WERI-Rb-1 (cell line): Measurements from ENCODE around the gene ARTN.

Source experiments
- DNase-seq: peaks from one replicate; pipeline ENCODE4 v3.0.0-alpha.2; 2020
- H3K27ac ChIP-seq: fragments of 250-450 bp; sonication (Bioruptor Pico); 2 replicates; pipeline ENCODE4 v1.5.1; 2020; ENCODE audit warnings: mild to moderate bottlenecking, moderate library complexity
- H3K27me3 ChIP-seq: fragments of 250-450 bp; sonication (Bioruptor Pico); 2 replicates; pipeline ENCODE4 v1.5.1; 2021; ENCODE audit warnings: mild to moderate bottlenecking, low read depth, moderate library complexity; ENCODE audit not compliant: insufficient read depth, severe bottlenecking
- H3K36me3 ChIP-seq: fragments of 250-450 bp; sonication (Bioruptor Pico); 2 replicates; pipeline ENCODE4 v1.5.1; 2020; ENCODE audit warnings: mild to moderate bottlenecking, moderate library complexity
- H3K4me3 ChIP-seq: 2 replicates; pipeline ENCODE4 v1.5.1; 2011; ENCODE audit warnings: low read depth, mild to moderate bottlenecking, control low read depth, low read length
- H3K9me3 ChIP-seq: fragments of 250-450 bp; sonication (Bioruptor Pico); 2 replicates; pipeline ENCODE4 v1.5.1; 2021; ENCODE audit warnings: mild to moderate bottlenecking, moderate library complexity; ENCODE audit not compliant: severe bottlenecking
- CTCF ChIP-seq: IDR thresholded peaks from 2 replicates; pipeline ENCODE4 v1.5.1; 2011; ENCODE audit warnings: low read depth, mild to moderate bottlenecking, control low read depth, inconsistent platforms, low read length

ARTN gene

GRCh38 chr1:43933386-43934100, at the start of gene ARTN:
TSS of gene ARTN (plus strand) at chr1:43933801. CDS start at chr1:43935657, 1,856 bp downstream.
- DNase-seq, result no peak
- Histone ChIP-seq H3K4me3 (no peak within 1 kb of the TSS), H3K27me3 (no peaks in the 10 kb centered on the region), H3K27ac (no peak within 1 kb of the TSS), H3K36me3 (no peaks in the 10 kb centered on the region), H3K9me3 (no peaks in the 10 kb centered on the region)
- no peak for TF ChIP-seq CTCF

- DNase-seq, result no peak
- no peak for TF ChIP-seq CTCF
Measured at GRCh38 chr1:43885279-43885801, 48.3 kb upstream of the ARTN start.

GRCh38 chr1:43887748-43888147, 45.9 kb upstream of the ARTN start:
- Histone ChIP-seq H3K27ac (no peak overlapping the region), H3K9me3 (no peaks in the 10 kb centered on the region), H3K27me3 (no peaks in the 10 kb centered on the region), H3K36me3 (no peaks in the 10 kb centered on the region), H3K4me3 (no peak overlapping the region)
- DNase-seq, result no peak
- no peak for TF ChIP-seq CTCF

More at GRCh38 chr1:43885279-43885801, 48.3 kb upstream of the ARTN start:
- Histone ChIP-seq H3K36me3 (no peaks in the 10 kb centered on the region), H3K9me3 (no peaks in the 10 kb centered on the region), H3K4me3 (no peak overlapping the region), H3K27me3 (no peaks in the 10 kb centered on the region), H3K27ac (no peak overlapping the region)

GRCh38 chr1:43890815-43891214, 42.8 kb upstream of the ARTN start:
- Histone ChIP-seq H3K4me3 (no peak overlapping the region), H3K27ac (no peak overlapping the region), H3K36me3 (no peaks in the 10 kb centered on the region), H3K27me3 (no peaks in the 10 kb centered on the region), H3K9me3 (no peaks in the 10 kb centered on the region)
- DNase-seq, result no peak
- TF ChIP-seq CTCF, result no peak

GRCh38 chr1:43893006-43893405, 40.6 kb upstream of the ARTN start:
- no peak for DNase-seq
- no peak for TF ChIP-seq CTCF
- H3K27me3 ChIP-seq, result no peaks in the 10 kb centered on the region

More at GRCh38 chr1:43893006-43893405, 40.6 kb upstream of the ARTN start:
- Histone ChIP-seq H3K4me3 (no peak overlapping the region), H3K9me3 (no peaks in the 10 kb centered on the region), H3K27ac (no peak overlapping the region), H3K36me3 (no peaks in the 10 kb centered on the region)
